Parathyroid adenoma (tissue), 2 donors: Measurements from ENCODE around the gene HHEX.
A peak's percentile ranks its signal among the peaks of the same experiment; 100 is the strongest.

Source experiments
- H2AFZ ChIP-seq: fragments of 300-600 bp; sonication (generic); one replicate; pipeline ENCODE4 v1.7.0; 2017; ENCODE audit warnings: antibody characterized with exemption, mild to moderate bottlenecking
- H3K27ac ChIP-seq: fragments of 300-600 bp; sonication (generic); one replicate; pipeline ENCODE4 v1.7.0; 2017
- H3K27me3 ChIP-seq: fragments of 300-600 bp; sonication (generic); one replicate; pipeline ENCODE4 v1.7.0; 2017; ENCODE audit warnings: low read length; ENCODE audit not compliant: control insufficient read depth, insufficient read depth
- H3K36me3 ChIP-seq: fragments of 300-600 bp; sonication (generic); one replicate; pipeline ENCODE4 v1.7.0; 2017; ENCODE audit warnings: low read length; ENCODE audit not compliant: control insufficient read depth, insufficient read depth
- H3K4me1 ChIP-seq: fragments of 300-600 bp; sonication (generic); one replicate; pipeline ENCODE4 v1.7.0; 2017; ENCODE audit warnings: control low read depth
- H3K4me2 ChIP-seq: fragments of 300-600 bp; sonication (generic); one replicate; pipeline ENCODE4 v1.7.0; 2017; ENCODE audit warnings: low read length
- H3K4me3 ChIP-seq: fragments of 300-600 bp; sonication (generic); one replicate; pipeline ENCODE4 v1.7.0; 2017; ENCODE audit warnings: low read depth, low read length
- H3K79me2 ChIP-seq: fragments of 300-600 bp; sonication (generic); one replicate; pipeline ENCODE4 v1.7.0; 2017; ENCODE audit warnings: control low read depth
- H3K9ac ChIP-seq: fragments of 300-600 bp; sonication (generic); one replicate; pipeline ENCODE4 v1.7.0; 2017; ENCODE audit warnings: mild to moderate bottlenecking
- H3K9me3 ChIP-seq: fragments of 300-600 bp; sonication (generic); one replicate; pipeline ENCODE4 v1.7.0; 2017; ENCODE audit warnings: low read length; ENCODE audit not compliant: control insufficient read depth
- TF ChIP-seq, protein P1 (sequence below): fragments of 300-600 bp; sonication (generic); IDR thresholded peaks from one replicate; pipeline ENCODE4 v1.7.0; 2017; ENCODE audit warnings: antibody characterized with exemption, mild to moderate bottlenecking
- donor health status: primary hyperparathyroidism.

The HHEX gene

GRCh38 chr10:92667078-92667477 lies 22.7 kb upstream of the HHEX start:
- Histone ChIP-seq H3K9me3 (no peaks in the 10 kb centered on the region), H3K9ac (no peak overlapping the region), H3K4me3 (no peak overlapping the region), H2AFZ (no peak overlapping the region), H3K27me3 (no peaks in the 10 kb centered on the region), H3K27ac (no peak overlapping the region), H3K4me2 (no peak overlapping the region), H3K4me1 (no peaks in the 10 kb centered on the region), H3K79me2 (no peaks in the 10 kb centered on the region), H3K36me3 (no peaks in the 10 kb centered on the region)
- TF ChIP-seq, protein P1, sequence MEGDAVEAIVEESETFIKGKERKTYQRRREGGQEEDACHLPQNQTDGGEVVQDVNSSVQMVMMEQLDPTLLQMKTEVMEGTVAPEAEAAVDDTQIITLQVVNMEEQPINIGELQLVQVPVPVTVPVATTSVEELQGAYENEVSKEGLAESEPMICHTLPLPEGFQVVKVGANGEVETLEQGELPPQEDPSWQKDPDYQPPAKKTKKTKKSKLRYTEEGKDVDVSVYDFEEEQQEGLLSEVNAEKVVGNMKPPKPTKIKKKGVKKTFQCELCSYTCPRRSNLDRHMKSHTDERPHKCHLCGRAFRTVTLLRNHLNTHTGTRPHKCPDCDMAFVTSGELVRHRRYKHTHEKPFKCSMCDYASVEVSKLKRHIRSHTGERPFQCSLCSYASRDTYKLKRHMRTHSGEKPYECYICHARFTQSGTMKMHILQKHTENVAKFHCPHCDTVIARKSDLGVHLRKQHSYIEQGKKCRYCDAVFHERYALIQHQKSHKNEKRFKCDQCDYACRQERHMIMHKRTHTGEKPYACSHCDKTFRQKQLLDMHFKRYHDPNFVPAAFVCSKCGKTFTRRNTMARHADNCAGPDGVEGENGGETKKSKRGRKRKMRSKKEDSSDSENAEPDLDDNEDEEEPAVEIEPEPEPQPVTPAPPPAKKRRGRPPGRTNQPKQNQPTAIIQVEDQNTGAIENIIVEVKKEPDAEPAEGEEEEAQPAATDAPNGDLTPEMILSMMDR, result no peak

- no peaks in the 10 kb centered on the region for H3K27me3 ChIP-seq
- no peak overlapping the region for H3K4me2 ChIP-seq
- H3K79me2 ChIP-seq, result no peaks in the 10 kb centered on the region
- H3K27ac ChIP-seq, result no peak overlapping the region
- H3K9ac ChIP-seq, result no peak overlapping the region
- no peaks in the 10 kb centered on the region for H3K9me3 ChIP-seq
- H3K36me3 ChIP-seq, result no peaks in the 10 kb centered on the region
- TF ChIP-seq, protein P1, result no peak
- no peak overlapping the region for H3K4me3 ChIP-seq
- no peak overlapping the region for H2AFZ ChIP-seq
- no peaks in the 10 kb centered on the region for H3K4me1 ChIP-seq
Measured at GRCh38 chr10:92677708-92678107, 12.0 kb upstream of the HHEX start.

DNA sequence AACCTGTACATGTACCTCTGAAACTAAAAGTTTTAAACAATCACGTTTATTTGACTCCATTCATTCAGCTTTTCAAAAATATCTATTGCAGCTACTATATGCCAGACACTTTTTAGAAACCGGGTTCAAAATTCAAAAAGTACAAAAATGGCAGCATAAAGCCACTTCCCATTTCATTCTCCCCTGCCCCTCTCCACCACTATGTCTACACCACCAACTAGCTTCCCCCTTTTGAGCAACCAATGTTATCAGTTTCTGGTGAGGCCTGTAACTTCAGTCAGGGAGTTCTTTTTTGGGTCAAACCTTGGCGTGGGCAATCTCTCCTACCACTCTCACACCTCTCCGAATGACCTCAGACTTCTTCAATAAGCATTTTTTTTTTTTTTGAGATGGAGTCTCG lies 11.5 kb upstream of the HHEX start:
- Histone ChIP-seq H3K4me1 (no peaks in the 10 kb centered on the region), H3K4me3 (no peak overlapping the region), H3K9ac (no peak overlapping the region), H3K79me2 (no peaks in the 10 kb centered on the region), H3K9me3 (no peaks in the 10 kb centered on the region), H3K36me3 (no peaks in the 10 kb centered on the region), H3K27me3 (no peaks in the 10 kb centered on the region), H3K4me2 (no peak overlapping the region), H3K27ac (no peak overlapping the region), H2AFZ (no peak overlapping the region)
- TF ChIP-seq, protein P1, result no peak

GRCh38 chr10:92681306-92681834 lies 8.4 kb upstream of the HHEX start:
- Histone ChIP-seq H3K27me3 (no peaks in the 10 kb centered on the region), H3K9ac (no peak overlapping the region), H3K4me3 (no peak overlapping the region), H3K27ac (no peak overlapping the region), H2AFZ (no peak overlapping the region), H3K4me2 (no peak overlapping the region), H3K36me3 (no peaks in the 10 kb centered on the region), H3K9me3 (no peaks in the 10 kb centered on the region), H3K79me2 (no peaks in the 10 kb centered on the region), H3K4me1 (no peaks in the 10 kb centered on the region)
- TF ChIP-seq, protein P1, result no peak

GRCh38 chr10:92688573-92688926 lies 1.2 kb upstream of the HHEX start:
- Histone ChIP-seq H3K9me3 (no peaks in the 10 kb centered on the region), H2AFZ (peak overlapping the region; percentile 76), H3K36me3 (no peaks in the 10 kb centered on the region), H3K4me2 (no peak overlapping the region), H3K4me1 (no peaks in the 10 kb centered on the region), H3K27ac (no peak overlapping the region), H3K4me3 (peak overlapping the region; percentile 59), H3K27me3 (peaks cover 6% of the 10 kb centered on the region), H3K79me2 (no peaks in the 10 kb centered on the region), H3K9ac (no peak overlapping the region)
- TF ChIP-seq, protein P1, result no peak
